WTC11 (cell line): ENCODE results near the gene PCDH12. TPM values are rescaled to one million over a fixed set of nuclear protein-coding genes. Genes with fewer than 3 reads are reported as not detected.
"Not testable (repeated sequence)": the region's sequence is repeated elsewhere in the genome, so short reads cannot be mapped to it uniquely, and the experiment has no call there.

Experiments used
- ATAC-seq: fragments of 200-7000 bp; cut with Tn5 transposase; 2 replicates; pipeline ENCODE4 v1.10.0; 2021; ENCODE audit warnings: mild to moderate bottlenecking, moderate library complexity
- CTCF ChIA-PET: fragments of 300-600 bp; sonication (Branson Sonifier 250); formaldehyde crosslinking; loops from one replicate; lab custom pipeline; 2021; ENCODE audit warnings: antibody characterized with exemption; lab: Charles Lee
- POLR2A ChIA-PET: fragments of 350-600 bp; sonication (Branson Sonifier 250); formaldehyde crosslinking; loops from one replicate; lab custom pipeline; 2021; ENCODE audit warnings: antibody characterized with exemption; lab: Charles Lee
- DNase-seq: peaks from one replicate; pipeline ENCODE4 v3.0.0; 2021; ENCODE audit warnings: low spot score
- H3K27ac Mint-ChIP-seq: 2 replicates; pipeline ENCODE4 v1.8.0; 2021; ENCODE audit warnings: mixed read lengths
- H3K27me3 Mint-ChIP-seq: 2 replicates; pipeline ENCODE4 v1.8.0; 2021; ENCODE audit warnings: low read depth, mild to moderate bottlenecking, moderate library complexity, mixed read lengths
- H3K36me3 Mint-ChIP-seq: 2 replicates; pipeline ENCODE4 v1.8.0; 2021; ENCODE audit warnings: mixed read lengths
- H3K4me1 Mint-ChIP-seq: 2 replicates; pipeline ENCODE4 v1.8.0; 2022; ENCODE audit warnings: mixed read lengths
- H3K4me3 Mint-ChIP-seq: 2 replicates; pipeline ENCODE4 v1.8.0; 2021; ENCODE audit warnings: mild to moderate bottlenecking, moderate library complexity, mixed read lengths
- H3K9me3 Mint-ChIP-seq: 2 replicates; pipeline ENCODE4 v1.8.0; 2021; ENCODE audit warnings: mixed read lengths
- ARID4B ChIP-seq: sonication (generic); formaldehyde crosslinking; IDR thresholded peaks from 2 replicates; pipeline ENCODE4 v1.8.0; 2023; ENCODE audit warnings: missing genetic modification reagents, mild to moderate bottlenecking, borderline replicate concordance
- EMX1 ChIP-seq: fragments of 250-450 bp; sonication (Bioruptor Pico); IDR thresholded peaks from 2 replicates; pipeline ENCODE4 v1.8.0; 2021; ENCODE audit warnings: mild to moderate bottlenecking
- GABPB1 ChIP-seq: sonication (generic); formaldehyde crosslinking; IDR thresholded peaks from 2 replicates; pipeline ENCODE4 v1.8.1; 2023; ENCODE audit warnings: mild to moderate bottlenecking, missing genetic modification reagents
- HMGXB4 ChIP-seq: sonication (generic); formaldehyde crosslinking; IDR thresholded peaks from 2 replicates; pipeline ENCODE4 v1.8.1; 2023; ENCODE audit warnings: mild to moderate bottlenecking, moderate library complexity, missing genetic modification reagents
- NR1H2 ChIP-seq: sonication (generic); formaldehyde crosslinking; IDR thresholded peaks from 2 replicates; pipeline ENCODE4 v1.9.0; 2021; ENCODE audit warnings: mild to moderate bottlenecking, moderate library complexity, missing genetic modification reagents
- NR2C2 ChIP-seq: sonication (generic); formaldehyde crosslinking; IDR thresholded peaks from 2 replicates; pipeline ENCODE4 v1.8.0; 2022; ENCODE audit warnings: mild to moderate bottlenecking, missing genetic modification reagents
- RORB ChIP-seq: fragments of 250-450 bp; sonication (Bioruptor Pico); IDR thresholded peaks from 2 replicates; pipeline ENCODE4 v1.9.0; 2021; ENCODE audit warnings: mild to moderate bottlenecking
- TEAD4 ChIP-seq: sonication (generic); formaldehyde crosslinking; IDR thresholded peaks from 2 replicates; pipeline ENCODE4 v1.8.0; 2022; ENCODE audit warnings: mild to moderate bottlenecking, missing genetic modification reagents
- ZBTB21 ChIP-seq: sonication (generic); formaldehyde crosslinking; IDR thresholded peaks from 2 replicates; pipeline ENCODE4 v1.8.1; 2023; ENCODE audit warnings: mild to moderate bottlenecking, missing genetic modification reagents, borderline replicate concordance
- ZNF396 ChIP-seq: fragments of 250-450 bp; sonication (Bioruptor Pico); IDR thresholded peaks from 2 replicates; pipeline ENCODE4 v1.8.0; 2021; ENCODE audit warnings: mild to moderate bottlenecking, moderate library complexity, borderline replicate concordance
- ZNF423 ChIP-seq: fragments of 250-450 bp; sonication (Bioruptor Pico); IDR thresholded peaks from 2 replicates; pipeline ENCODE4 v2.1.2; 2022; ENCODE audit warnings: mild to moderate bottlenecking, moderate library complexity
- total RNA-seq: library from RNA; stranded (reverse); gene quantifications from 3 replicates; pipeline ENCODE4 v1.2.3, GENCODE V29; 2021
- TF ChIP-seq, protein P1 (sequence below): sonication (generic); formaldehyde crosslinking; IDR thresholded peaks from 2 replicates; pipeline ENCODE4 v1.8.0; 2022; ENCODE audit warnings: mild to moderate bottlenecking, missing genetic modification reagents
- TF ChIP-seq, protein P2 (sequence below): sonication (generic); formaldehyde crosslinking; IDR thresholded peaks from 2 replicates; pipeline ENCODE4 v1.8.1; 2023; ENCODE audit warnings: mild to moderate bottlenecking, missing genetic modification reagents, borderline replicate concordance
- TF ChIP-seq, protein P3 (sequence below): fragments of 250-450 bp; sonication (Bioruptor Pico); conservative IDR thresholded peaks from 2 replicates; pipeline ENCODE4 v1.9.0; 2021; ENCODE audit warnings: mild to moderate bottlenecking
- TF ChIP-seq, protein P4 (sequence below): fragments of 200-600 bp; IDR thresholded peaks from 2 replicates; pipeline ENCODE4 v1.8.0; 2022; ENCODE audit warnings: antibody characterized with exemption
- TF ChIP-seq, protein P5 (sequence below): sonication (generic); formaldehyde crosslinking; IDR thresholded peaks from 2 replicates; pipeline ENCODE4 v1.8.0; 2022; ENCODE audit warnings: mild to moderate bottlenecking, missing genetic modification reagents
- TF ChIP-seq, protein P6 (sequence below): sonication (generic); formaldehyde crosslinking; IDR thresholded peaks from 2 replicates; pipeline ENCODE4 v1.8.0; 2022; ENCODE audit warnings: mild to moderate bottlenecking, missing genetic modification reagents

Gene PCDH12
- total RNA-seq, 1 experiment from 2014 or later: 0.33 TPM

DNA sequence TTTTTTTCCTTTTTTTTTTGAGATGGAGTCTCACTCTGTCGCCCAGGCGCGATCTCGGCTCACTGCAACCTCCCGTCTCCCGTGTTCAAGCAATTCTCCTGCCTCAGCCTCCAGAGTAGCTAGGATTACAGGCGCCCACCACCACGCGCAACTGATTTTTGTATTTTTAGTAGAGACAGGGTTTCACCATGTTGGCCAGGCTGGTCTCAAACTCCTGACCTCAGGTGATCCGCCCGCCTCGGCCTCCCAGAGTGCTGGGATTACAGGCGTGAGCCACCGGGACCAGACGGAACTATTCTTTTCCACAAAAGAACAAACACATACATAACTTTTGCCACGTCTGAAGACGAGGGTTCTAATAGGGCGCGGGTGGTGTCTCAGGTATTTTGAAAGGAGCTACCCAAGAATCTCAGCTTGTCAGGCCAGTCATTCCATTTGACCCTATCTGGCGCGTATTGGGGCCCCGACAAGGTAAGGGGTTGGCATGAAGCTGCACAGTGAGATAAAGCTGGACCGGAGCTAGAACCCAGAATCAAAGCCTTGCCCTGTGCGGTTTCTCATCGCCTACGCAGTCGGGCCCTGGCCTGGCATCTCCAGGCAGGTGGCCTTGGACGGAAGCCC lies 35.1 kb downstream of the PCDH12 start:
- not testable (repeated sequence) for H3K27me3 Mint-ChIP-seq, H3K9me3 Mint-ChIP-seq, ATAC-seq, H3K27ac Mint-ChIP-seq, DNase-seq
- peaks cover 28% of the 10 kb centered on the region for H3K36me3 Mint-ChIP-seq
- peaks cover 15% of the 10 kb centered on the region for H3K4me1 Mint-ChIP-seq
- peak overlapping the region; percentile 67 for H3K4me3 Mint-ChIP-seq
- ChIA-PET CTCF (interaction anchor here (1.0 to 3.3 kb wide), 21 partner anchors 7 to 510 kb away, joined by 3 to 39 read pairs (median 5); partner anchors contain the start of genes DIAPH1, GNPDA1, PCDH1 and PCDH12), POLR2A (interaction anchor here (0.5 to 1.9 kb wide), 15 partner anchors 8 to 242 kb away, joined by 3 to 10 read pairs (median 4); partner anchors contain the start of genes ARAP3, PCDH1, PCDH12 and RNF14)
- TF ChIP-seq ARID4B (CRISPR knock-in tag): 0 out of 2 replicates have a peak, but pooled peaks have one; percentile 2

DNA sequence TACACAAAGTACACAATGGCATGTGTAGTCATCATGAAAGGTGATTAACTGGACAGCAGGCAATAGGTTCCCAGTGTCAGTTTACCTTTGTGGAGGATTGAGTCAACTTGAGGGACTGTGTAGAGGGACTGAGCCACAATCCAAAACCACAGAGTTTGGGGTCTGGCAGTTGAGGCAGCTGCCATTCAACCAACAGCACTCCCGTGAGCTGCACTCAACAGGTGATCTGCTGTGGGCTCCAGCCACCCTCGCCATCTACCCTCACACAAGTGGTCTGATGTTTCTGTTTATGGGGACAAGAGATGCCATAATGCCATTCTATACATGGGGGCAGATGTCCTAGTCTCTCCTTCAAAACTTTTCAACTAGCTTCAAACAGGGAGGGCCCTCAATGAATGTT lies 37.2 kb downstream of the PCDH12 start:
- POLR2A ChIA-PET: no interaction called here
- Mint-ChIP-seq H3K36me3 (peaks cover 10% of the 10 kb centered on the region), H3K4me1 (peaks cover 24% of the 10 kb centered on the region), H3K4me3 (no peak overlapping the region), H3K27ac (no peak overlapping the region), H3K27me3 (peaks cover 4% of the 10 kb centered on the region), H3K9me3 (no peaks in the 10 kb centered on the region)
- CTCF ChIA-PET: interaction anchor here (2.1 kb wide), 1 partner anchor 40 kb away, joined by 5 read pairs; no protein-coding TSS in a partner anchor
- no peak for DNase-seq
- no peak for ATAC-seq
- no peak for TF ChIP-seq EMX1
- no peak for TF ChIP-seq NR1H2 (CRISPR knock-in tag)
- no peak for TF ChIP-seq TEAD4 (CRISPR knock-in tag)
- no peak for TF ChIP-seq HMGXB4 (CRISPR knock-in tag)
- TF ChIP-seq, protein P1, sequence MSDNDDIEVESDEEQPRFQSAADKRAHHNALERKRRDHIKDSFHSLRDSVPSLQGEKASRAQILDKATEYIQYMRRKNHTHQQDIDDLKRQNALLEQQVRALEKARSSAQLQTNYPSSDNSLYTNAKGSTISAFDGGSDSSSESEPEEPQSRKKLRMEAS (CRISPR knock-in tag): no peak
- TF ChIP-seq, protein P2, sequence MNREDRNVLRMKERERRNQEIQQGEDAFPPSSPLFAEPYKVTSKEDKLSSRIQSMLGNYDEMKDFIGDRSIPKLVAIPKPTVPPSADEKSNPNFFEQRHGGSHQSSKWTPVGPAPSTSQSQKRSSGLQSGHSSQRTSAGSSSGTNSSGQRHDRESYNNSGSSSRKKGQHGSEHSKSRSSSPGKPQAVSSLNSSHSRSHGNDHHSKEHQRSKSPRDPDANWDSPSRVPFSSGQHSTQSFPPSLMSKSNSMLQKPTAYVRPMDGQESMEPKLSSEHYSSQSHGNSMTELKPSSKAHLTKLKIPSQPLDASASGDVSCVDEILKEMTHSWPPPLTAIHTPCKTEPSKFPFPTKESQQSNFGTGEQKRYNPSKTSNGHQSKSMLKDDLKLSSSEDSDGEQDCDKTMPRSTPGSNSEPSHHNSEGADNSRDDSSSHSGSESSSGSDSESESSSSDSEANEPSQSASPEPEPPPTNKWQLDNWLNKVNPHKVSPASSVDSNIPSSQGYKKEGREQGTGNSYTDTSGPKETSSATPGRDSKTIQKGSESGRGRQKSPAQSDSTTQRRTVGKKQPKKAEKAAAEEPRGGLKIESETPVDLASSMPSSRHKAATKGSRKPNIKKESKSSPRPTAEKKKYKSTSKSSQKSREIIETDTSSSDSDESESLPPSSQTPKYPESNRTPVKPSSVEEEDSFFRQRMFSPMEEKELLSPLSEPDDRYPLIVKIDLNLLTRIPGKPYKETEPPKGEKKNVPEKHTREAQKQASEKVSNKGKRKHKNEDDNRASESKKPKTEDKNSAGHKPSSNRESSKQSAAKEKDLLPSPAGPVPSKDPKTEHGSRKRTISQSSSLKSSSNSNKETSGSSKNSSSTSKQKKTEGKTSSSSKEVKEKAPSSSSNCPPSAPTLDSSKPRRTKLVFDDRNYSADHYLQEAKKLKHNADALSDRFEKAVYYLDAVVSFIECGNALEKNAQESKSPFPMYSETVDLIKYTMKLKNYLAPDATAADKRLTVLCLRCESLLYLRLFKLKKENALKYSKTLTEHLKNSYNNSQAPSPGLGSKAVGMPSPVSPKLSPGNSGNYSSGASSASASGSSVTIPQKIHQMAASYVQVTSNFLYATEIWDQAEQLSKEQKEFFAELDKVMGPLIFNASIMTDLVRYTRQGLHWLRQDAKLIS (CRISPR knock-in tag): no peak
- TF ChIP-seq ZNF423 (CRISPR knock-in tag): no peak
- TF ChIP-seq, protein P3, sequence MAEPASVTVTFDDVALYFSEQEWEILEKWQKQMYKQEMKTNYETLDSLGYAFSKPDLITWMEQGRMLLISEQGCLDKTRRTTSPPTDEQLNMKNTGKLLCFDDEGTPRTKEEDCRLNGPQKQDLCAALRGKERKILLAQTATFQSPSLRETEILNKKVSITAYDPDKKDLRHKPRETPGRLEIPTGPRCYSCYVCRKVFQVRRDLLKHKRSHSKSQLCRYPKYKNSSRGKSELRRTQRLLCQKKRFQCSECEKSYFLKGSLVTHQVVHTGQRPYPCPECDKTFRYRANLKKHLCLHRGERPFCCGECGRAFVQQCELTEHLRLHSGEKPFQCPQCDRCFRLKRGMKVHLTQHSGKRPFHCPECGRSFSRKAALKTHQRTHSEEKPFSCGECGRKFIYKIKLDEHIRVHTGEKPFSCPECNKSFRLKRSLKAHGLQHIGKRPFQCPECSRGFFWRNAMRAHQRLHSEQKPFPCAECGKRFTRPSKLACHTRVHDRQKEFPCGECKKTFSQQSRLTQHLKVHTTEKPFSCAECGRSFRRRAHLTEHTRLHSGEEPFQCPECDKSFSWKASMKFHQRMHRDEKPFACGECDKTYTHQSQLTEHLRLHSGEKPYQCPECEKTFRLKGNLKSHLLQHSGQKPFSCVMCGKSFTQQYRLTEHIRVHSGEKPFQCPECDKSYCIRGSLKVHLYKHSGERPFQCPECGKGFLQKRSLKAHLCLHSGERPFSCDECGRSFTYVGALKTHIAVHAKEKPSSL (CRISPR knock-in tag): no peak
- no peak for TF ChIP-seq ZNF396
- no peak for TF ChIP-seq ZBTB21
- no peak for TF ChIP-seq RORB (CRISPR knock-in tag)
- TF ChIP-seq GABPB1 (CRISPR knock-in tag): no peak
- TF ChIP-seq, protein P4, sequence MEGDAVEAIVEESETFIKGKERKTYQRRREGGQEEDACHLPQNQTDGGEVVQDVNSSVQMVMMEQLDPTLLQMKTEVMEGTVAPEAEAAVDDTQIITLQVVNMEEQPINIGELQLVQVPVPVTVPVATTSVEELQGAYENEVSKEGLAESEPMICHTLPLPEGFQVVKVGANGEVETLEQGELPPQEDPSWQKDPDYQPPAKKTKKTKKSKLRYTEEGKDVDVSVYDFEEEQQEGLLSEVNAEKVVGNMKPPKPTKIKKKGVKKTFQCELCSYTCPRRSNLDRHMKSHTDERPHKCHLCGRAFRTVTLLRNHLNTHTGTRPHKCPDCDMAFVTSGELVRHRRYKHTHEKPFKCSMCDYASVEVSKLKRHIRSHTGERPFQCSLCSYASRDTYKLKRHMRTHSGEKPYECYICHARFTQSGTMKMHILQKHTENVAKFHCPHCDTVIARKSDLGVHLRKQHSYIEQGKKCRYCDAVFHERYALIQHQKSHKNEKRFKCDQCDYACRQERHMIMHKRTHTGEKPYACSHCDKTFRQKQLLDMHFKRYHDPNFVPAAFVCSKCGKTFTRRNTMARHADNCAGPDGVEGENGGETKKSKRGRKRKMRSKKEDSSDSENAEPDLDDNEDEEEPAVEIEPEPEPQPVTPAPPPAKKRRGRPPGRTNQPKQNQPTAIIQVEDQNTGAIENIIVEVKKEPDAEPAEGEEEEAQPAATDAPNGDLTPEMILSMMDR: no peak
- TF ChIP-seq, protein P5, sequence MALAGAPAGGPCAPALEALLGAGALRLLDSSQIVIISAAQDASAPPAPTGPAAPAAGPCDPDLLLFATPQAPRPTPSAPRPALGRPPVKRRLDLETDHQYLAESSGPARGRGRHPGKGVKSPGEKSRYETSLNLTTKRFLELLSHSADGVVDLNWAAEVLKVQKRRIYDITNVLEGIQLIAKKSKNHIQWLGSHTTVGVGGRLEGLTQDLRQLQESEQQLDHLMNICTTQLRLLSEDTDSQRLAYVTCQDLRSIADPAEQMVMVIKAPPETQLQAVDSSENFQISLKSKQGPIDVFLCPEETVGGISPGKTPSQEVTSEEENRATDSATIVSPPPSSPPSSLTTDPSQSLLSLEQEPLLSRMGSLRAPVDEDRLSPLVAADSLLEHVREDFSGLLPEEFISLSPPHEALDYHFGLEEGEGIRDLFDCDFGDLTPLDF (CRISPR knock-in tag): no peak
- TF ChIP-seq, protein P6, sequence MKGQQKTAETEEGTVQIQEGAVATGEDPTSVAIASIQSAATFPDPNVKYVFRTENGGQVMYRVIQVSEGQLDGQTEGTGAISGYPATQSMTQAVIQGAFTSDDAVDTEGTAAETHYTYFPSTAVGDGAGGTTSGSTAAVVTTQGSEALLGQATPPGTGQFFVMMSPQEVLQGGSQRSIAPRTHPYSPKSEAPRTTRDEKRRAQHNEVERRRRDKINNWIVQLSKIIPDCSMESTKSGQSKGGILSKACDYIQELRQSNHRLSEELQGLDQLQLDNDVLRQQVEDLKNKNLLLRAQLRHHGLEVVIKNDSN (CRISPR knock-in tag): no peak
- no peak for TF ChIP-seq NR2C2
